UCSD-AML1 (cell line): Measurements from ENCODE around the gene C1QA.

Experiments
- DNase-seq: peaks from one replicate; lab custom pipeline; 2025; ENCODE audit not compliant: unreplicated experiment; lab: John Stamatoyannopoulos, UW

Gene C1QA, protein sequence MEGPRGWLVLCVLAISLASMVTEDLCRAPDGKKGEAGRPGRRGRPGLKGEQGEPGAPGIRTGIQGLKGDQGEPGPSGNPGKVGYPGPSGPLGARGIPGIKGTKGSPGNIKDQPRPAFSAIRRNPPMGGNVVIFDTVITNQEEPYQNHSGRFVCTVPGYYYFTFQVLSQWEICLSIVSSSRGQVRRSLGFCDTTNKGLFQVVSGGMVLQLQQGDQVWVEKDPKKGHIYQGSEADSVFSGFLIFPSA

DNA sequence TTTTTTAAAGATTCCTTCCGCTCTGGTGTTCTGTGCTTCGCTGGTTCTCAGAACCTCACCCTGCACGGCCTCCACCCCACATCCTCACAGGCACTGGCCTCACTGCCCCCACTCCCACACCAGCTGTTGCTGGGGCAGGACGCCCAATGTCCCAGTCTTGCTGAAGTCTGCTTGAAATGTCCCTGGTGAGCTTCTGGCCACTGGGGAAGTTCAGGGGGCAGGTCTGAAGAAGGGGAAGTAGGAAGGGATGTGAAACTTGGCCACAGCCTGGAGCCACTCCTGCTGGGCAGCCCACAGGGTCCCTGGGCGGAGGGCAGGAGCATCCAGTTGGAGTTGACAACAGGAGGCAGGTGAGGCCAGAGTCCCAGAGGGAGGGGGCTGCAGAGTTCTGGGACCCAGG, at the start of gene C1QA:
Gene C1QA, plus strand, starts transcription at position 276 of the 400 bp plus-strand sequence. CDS start 989 bp downstream, outside the sequence.
- DNase-seq, result no peak

DNA sequence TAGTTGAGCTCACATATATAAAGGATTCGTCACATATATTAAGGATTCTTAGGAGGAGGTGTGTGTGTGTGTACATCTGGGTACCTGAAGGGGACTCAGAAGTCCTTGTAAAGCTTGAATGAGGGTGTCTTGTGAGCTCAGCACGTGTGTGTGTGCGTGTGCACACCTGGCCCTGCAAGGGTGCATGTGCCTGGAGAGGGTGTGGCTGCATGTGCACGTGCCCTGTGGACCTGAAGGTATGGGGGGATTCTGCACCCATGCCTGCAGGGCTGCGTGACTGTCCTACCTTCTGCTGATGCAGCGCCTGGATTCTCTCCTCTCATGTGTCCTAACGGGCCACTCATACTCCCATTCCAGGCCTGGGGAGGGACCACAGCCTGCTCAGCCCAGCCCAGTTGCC, 49.2 kb upstream of the C1QA start:
- no peak for DNase-seq

DNA sequence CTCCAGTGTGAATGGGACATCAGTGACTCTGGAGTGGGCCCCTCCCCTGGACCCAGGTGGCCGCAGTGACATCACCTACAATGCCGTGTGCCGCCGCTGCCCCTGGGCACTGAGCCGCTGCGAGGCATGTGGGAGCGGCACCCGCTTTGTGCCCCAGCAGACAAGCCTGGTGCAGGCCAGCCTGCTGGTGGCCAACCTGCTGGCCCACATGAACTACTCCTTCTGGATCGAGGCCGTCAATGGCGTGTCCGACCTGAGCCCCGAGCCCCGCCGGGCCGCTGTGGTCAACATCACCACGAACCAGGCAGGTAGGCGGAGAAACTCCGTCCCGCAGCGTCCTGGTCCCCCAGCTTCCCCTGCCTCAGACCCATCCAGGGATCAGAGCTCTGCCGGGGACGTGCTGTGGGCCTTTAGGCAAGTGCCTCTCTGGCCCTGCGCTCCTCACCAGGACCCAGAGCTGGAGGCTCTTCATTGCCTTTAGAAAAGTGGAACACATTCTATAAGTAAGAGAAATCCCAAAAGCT, 47.5 kb upstream of the C1QA start:
- no peak for DNase-seq

DNA sequence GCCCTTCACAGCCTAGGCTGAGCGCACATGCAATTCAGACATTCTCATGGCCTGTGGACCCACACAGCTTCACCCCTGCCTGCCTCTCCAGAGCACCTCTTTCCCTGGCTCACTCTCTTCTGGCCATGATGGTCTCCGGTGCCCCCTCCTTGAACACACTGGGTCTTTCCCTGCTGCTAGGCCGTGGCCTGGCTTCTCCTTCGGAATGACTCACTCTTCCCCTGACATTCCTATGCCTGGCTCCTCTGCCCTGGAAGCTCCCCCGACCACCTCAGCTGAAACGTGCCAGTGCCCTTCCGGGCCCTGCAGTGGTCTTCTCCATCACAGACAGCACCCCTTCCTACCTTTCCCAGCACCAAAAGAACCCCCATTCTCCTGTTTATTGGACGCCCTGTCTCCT, 44.9 kb upstream of the C1QA start:
- no peak for DNase-seq

DNA sequence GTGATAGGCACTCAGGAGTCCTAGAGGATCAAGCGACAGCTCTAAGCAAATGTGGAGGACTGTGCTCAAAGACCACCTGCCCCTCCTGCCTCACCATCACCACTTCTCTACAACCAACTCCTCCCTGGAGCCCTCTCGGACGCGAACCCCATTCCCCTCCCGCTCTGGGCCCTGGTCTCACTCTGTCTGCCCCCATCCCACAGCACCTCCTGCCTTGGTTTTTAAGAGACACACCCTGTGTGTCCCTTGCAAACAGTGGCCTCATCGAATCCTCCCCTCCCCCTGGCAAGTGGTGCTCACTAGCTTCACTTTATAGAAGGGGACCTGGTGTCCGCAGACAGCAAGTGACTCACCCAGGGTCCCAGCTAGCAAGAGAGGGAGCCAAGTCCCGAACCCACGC, 44.4 kb upstream of the C1QA start:
- no peak for DNase-seq

DNA sequence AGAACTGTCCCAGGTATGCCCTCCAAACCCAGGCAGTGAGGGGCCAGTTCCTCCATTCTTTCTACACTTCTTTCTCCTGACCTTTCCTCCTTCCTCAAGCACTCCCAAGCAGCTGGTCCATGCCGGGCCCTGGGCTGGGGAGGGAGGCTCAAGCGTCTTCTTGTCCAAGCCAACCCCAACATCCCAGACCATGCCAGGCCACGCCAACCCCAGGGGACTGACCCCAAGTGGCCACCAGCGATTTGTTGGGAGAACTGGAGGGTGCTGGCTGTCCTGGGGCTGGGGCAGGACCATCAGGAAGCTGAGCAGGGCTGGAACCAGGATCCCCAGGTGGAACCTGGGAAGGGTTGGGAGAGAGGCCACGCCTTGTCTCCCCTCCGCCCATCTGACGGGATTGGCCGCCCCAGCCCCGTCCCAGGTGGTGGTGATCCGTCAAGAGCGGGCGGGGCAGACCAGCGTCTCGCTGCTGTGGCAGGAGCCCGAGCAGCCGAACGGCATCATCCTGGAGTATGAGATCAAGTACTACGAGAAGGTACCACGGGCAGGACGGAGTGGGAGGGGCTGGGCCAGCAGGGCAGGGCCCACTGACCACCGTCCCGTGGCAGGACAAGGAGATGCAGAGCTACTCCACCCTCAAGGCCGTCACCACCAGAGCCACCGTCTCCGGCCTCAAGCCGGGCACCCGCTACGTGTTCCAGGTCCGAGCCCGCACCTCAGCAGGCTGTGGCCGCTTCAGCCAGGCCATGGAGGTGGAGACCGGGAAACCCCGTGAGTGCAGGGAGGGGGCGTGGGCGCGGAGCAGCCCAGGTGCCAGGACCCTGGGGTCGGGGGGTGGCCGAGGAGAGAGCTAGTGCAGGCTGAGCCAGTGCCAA, 43.3 kb upstream of the C1QA start:
- no peak for DNase-seq

DNA sequence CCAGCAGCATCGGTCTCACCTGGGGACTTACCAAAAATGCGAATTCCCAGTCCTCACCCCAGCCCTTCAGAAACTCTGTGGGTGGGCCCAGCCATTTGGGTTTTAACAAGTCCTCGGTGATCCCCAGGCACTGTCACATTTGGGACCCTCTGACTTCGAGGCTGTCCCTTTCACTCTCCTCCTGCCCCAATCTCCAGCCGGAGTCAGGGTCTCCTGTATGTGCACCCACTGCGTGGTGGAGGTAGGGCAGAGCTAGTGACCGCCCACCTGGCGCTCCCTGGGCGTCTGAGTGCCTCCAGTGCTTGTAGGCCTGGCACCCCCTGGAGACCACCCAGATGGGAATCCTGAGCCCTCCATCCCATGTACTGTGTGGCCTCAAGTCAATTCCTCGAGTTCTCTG, 42.0 kb upstream of the C1QA start:
- no peak for DNase-seq

DNA sequence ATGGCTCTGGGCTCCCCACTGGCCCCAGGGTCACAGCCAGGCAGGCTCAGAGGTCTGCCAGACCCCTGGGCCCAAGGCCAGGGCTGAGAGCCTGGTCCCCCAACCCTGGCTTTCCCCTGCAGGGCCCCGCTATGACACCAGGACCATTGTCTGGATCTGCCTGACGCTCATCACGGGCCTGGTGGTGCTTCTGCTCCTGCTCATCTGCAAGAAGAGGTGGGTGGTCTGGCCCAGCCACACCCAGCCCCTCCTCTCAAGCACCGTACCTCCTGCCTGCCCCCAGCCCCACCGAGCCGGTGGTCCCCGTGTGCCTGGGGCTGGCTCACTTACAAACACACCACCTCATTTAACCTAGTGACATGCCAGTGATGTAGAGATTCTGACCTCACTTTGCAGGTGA, 41.3 kb upstream of the C1QA start:
- no peak for DNase-seq

DNA sequence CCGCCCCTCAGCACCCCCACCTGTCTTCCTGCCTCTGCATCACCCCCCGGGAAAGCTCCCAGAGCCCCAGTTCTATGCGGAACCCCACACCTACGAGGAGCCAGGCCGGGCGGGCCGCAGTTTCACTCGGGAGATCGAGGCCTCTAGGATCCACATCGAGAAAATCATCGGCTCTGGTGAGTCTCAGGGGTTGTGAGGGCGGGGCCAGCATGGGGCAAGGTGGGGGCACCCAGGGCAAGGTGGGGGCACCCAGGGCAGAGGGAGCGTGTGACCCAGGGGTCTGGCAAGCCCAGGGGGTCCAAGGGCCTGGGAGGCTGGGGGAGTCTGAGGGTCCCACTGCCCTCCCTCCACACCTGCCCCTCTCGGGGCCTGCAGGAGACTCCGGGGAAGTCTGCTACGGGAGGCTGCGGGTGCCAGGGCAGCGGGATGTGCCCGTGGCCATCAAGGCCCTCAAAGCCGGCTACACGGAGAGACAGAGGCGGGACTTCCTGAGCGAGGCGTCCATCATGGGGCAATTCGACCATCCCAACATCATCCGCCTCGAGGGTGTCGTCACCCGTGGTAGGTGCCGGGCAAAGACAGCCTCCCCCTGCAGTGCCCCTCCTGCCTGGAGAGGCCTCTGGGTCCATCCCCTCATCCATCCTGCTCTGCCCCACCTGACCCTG, 39.0 kb upstream of the C1QA start:
- DNase-seq, result no peak

DNA sequence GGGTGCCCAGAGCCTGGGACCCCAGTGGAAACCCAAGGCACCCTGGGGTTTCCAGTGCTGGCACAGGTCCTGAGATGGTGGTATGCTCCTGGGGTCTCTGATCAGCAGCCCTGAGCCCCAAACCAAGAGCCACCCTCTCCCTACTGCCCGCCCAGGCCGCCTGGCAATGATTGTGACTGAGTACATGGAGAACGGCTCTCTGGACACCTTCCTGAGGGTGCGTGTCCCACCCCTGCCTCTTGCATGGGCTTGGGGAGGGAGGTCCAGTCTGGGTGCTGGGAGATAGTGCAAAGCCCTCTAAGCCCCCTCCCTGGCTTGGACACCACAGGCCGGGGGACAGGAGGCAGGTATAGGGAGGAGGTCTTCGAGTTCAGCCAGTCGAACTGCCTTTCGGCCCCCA, 38.4 kb upstream of the C1QA start:
- no peak for DNase-seq

DNA sequence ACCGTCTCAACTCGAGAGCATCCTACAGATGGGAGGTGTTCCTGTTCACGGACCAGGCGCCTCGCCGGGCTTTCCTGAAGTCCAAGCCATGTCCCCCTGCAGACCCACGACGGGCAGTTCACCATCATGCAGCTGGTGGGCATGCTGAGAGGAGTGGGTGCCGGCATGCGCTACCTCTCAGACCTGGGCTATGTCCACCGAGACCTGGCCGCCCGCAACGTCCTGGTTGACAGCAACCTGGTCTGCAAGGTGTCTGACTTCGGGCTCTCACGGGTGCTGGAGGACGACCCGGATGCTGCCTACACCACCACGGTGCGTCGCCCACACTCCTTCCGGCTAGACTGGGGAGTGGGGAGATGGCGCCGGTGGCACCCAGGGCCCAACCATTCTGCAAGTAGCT, 37.7 kb upstream of the C1QA start:
- no peak for DNase-seq

DNA sequence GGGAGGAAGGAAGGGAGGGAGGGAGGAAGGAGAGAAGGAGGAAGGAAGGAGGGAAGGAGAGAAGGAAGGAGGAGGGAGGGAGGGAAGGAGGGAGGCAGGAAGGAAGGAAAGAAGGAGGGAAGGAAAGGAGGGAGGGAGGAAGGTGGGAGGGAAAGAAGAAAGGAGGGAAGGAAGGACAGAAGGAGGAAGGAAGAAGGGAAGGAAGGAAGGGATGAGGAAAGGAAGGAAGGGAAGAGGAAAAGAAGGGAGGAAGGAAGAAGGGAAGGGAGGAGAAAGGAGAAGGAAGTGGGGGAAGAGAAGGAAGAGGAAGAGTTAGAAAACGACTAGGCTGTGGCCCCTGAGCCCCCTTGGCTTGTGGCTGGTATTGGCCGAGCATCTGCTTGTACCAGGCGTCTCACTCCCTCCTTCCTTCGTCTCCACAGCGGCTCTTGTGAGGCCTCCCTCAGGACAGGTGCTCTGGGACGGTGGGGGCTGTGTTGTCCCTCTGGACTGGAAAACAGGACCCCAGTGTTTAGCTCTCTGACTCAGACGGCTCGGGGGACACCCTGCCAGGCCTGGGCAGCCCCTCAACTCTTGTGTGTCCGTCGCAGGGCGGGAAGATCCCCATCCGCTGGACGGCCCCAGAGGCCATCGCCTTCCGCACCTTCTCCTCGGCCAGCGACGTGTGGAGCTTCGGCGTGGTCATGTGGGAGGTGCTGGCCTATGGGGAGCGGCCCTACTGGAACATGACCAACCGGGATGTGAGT, 36.2 kb upstream of the C1QA start:
- DNase-seq, result no peak

DNA sequence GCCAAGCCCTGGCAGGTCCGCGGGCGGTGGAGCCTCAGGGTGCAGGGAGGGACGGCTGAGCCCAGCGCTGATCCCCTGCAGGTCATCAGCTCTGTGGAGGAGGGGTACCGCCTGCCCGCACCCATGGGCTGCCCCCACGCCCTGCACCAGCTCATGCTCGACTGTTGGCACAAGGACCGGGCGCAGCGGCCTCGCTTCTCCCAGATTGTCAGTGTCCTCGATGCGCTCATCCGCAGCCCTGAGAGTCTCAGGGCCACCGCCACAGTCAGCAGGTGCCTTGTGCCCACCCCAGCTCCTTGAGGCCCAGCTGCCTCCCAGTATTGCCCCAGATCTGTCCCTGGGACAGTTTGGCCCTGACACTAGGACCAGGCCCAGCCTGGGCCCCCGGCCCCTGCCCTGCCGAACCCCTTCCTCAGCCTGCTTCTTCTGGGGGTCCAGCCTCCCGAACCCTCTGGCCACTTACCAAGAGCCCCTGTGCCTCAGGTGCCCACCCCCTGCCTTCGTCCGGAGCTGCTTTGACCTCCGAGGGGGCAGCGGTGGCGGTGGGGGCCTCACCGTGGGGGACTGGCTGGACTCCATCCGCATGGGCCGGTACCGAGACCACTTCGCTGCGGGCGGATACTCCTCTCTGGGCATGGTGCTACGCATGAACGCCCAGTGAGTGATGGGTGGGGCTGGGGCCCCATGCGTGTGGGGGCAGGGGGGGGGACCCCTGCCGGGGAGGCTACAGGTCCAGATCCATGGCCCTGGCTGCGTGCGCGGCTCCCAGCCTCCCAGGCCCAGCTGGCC, 35.4 kb upstream of the C1QA start:
- DNase-seq, result no peak

DNA sequence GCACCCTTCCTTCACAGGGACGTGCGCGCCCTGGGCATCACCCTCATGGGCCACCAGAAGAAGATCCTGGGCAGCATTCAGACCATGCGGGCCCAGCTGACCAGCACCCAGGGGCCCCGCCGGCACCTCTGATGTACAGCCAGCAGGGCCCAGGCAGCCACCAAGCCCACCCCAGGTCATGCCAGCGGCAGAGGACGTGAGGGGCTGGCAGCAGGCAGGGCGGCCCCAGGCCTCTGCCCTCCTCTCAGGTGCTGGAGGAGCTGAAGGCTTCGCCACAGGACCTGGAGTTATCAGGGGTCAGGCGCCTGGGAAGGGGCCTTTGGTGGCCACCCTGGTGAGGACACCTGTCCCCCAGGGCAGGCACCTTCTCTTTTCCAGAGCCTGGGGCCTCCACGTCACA, 34.8 kb upstream of the C1QA start:
- DNase-seq, result no peak

DNA sequence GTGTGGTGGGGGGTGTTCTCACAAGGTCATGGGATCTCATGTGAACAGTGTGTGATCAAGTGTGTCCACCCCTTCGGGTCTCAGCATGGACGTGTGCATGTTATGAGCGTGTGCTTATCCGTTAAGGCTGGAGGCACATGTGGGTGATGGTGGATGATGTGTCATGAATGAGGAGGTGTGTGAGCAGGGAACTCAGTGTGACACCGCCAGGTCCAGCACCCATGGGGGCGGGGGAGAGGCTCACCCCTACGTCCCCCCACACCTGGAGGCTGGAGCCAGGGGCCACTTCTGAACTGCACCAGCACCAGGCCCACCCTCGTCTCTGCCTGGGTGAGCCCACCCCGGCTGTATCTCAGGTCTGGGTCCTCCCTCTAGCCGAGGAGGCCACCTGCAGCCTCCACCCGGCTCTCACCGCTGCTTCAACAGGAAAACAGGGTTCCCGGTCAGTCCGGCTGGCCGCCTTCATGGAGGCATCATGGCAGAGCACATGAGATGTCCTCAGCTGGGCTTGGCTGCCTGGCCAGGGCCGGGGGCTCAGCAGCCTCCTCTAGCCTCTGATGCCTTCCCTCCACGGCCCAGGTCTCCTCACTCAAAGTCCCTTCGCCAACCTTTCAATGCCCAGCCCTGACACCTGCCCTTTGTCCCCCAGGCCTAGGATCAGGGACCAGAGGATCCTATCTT, 34.2 kb upstream of the C1QA start:
- DNase-seq, result no peak

DNA sequence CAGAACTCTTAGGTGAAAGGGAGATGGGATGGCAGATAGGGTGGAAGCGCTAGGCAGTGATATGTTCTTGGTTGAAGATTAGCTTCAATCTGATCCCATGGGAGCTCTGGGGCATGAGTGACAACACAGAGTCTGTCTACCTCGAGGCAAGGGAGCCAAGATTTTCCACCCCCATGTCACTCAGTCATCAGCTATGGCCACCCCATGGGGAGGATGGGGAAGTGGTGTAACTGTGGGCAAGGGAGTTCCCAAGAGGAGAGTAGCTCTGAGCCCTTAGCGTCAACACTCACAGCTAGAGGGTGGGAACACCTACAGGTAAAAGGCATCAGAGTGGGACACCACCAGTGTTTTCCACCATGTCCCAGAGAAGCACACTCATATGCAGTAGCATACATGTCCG, 30.3 kb upstream of the C1QA start:
- no peak for DNase-seq

DNA sequence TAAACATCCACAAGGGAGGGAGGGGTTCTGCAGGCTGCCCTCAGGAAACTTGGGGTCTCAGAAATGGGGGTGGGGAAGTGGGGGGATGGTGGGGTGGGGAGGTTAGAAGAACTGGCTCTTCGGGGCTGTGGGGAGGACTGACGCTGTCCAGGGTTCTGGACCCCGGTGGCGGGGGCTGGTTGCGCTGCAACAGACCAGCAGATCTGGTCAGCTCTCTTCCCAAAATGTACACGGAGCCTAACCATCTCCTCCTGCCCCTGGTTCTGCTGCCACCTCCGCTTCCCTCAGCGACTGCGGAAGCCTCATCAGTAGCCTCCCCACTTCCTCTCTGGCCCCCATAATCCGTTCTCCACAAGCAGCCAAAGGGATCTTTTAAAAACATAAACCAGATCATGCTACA, 29.3 kb upstream of the C1QA start:
- no peak for DNase-seq

DNA sequence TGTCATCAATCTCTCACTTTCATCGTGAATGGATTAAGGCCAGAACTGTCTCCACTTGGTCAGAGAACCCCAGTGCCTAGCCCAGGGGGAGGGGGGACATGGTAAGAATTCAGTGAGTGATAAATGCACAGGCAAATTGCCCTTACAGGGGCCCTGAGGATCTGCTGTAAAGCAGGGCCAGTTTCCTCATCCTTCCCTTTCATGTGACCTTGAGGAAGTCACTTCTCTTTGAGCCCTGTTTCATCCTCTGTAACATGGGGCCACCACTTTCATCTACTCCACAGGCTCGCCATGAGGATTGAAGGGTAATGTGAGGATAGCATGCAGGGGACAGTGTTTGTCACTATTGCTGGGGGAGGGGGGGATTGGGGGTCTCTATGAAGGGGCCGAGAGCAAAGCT, 28.1 kb upstream of the C1QA start:
- DNase-seq, result no peak

DNA sequence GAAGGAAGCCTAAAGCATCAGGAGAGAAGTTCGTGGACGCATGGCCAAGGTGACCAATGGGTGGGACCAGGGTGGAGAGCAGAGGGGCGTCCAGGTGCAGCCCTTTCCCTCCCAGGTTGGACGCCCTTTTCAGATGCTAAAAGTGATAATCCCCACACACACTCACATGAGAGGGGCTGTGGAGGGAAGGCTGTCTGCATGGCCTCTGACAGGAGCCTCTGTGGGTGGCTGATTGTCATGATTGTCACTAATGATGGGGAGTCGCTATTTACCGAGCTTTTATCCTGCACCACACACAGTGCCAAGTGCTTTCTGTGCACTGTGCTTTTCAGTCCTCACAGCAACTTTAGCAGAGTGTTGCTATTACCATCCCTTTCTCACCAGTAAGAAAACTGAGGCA, 27.1 kb upstream of the C1QA start:
- no peak for DNase-seq

DNA sequence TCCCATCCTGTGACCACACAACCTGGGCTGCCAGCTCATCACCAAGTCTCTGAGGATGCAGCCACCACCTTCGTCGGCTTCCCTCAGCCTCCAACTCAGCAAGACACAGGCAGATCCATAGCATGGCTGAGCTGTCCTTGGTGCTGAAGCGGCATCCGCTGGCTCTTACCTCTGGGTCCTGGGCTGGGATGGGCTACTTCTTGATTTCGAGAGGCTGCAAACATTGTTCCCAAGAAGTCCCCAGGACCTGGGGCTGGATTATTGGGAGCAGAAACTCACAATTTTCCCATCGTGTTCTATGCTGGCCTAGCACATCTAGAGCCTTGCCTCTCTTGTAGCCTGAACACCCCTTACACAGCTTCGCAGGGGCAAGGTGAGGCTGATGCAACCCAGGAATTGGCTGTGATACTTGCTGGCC, 24.9 kb upstream of the C1QA start:
- peak; percentile 49 for DNase-seq
